Prostate gland (tissue), 2 donors: ENCODE results near the gene EIF5B. TPM values are rescaled to one million over a fixed set of nuclear protein-coding genes. Genes with fewer than 3 reads are reported as not detected.

Experiments used
- DNase-seq: peaks from one replicate; pipeline ENCODE4 v3.0.0-alpha.2; 2019; ENCODE audit warnings: low spot score
- H3K27ac ChIP-seq, 2 donors: fragments of 200-600 bp; sonication (generic); 2 replicates each; pipeline ENCODE4 v1.5.1; 2017 to 2019
- H3K27me3 ChIP-seq: fragments of 200-600 bp; sonication (generic); replicated peaks from 2 replicates; pipeline ENCODE4 v1.5.1; 2019; ENCODE audit not compliant: insufficient read depth
- H3K36me3 ChIP-seq, 2 donors: fragments of 200-600 bp; sonication (generic); 1 replicate in 1 of 2; 2 replicates in 1 of 2; pipeline versions ENCODE4 v1.5.1 to v1.8.1; 2017 to 2019
- H3K4me1 ChIP-seq: fragments of 200-600 bp; sonication (generic); replicated peaks from 2 replicates; pipeline ENCODE4 v1.5.1; 2019
- H3K4me3 ChIP-seq, 2 donors: fragments of 200-600 bp; sonication (generic); 2 replicates each; pipeline ENCODE4 v1.5.1; 2017 to 2019
- H3K9me3 ChIP-seq: fragments of 200-600 bp; sonication (generic); 2 replicates; pipeline ENCODE4 v1.5.1; 2017
- POLR2A ChIP-seq: fragments of 450-650 bp; IDR thresholded peaks from one replicate; pipeline ENCODE4 v1.6.1; 2016; ENCODE audit warnings: antibody characterized with exemption, mild to moderate bottlenecking
- POLR2AphosphoS5 ChIP-seq: sonication (generic); formaldehyde crosslinking; IDR thresholded peaks from one replicate; pipeline ENCODE4 v1.6.1; 2017; ENCODE audit warnings: antibody characterized with exemption
- WGBS: methylation state at CpG from one replicate; pipeline ENCODE4 v1.1.5; 2018; 5-methylcytosine and 5-hydroxymethylcytosine counted together
- intact Hi-C: fragments of 100-400 bp; cut with DNase I; formaldehyde crosslinking; loops from one replicate; pipeline ENCODE4 v1.14.2; 2022
- total RNA-seq, 2 donors: library from RNA; depleted of rRNA; stranded (reverse); fragments of >200 nt; gene quantifications; one replicate each; pipeline ENCODE4 v1.1.0, GENCODE V29; 2016
- TF ChIP-seq, protein P1 (sequence below), 4 experiments: fragments of 200-600 bp in 2 of 4; fragments of 450-650 bp in 2 of 4; sonication (generic) in 2 of 4; IDR thresholded peaks; 1 replicate in 3 of 4; 2 replicates in 1 of 4; pipeline ENCODE4 v1.5.1; 2016 to 2019; ENCODE audit warnings: antibody characterized with exemption in 4 of 4, mild to moderate bottlenecking in 2 of 4, moderate library complexity in 2 of 4

The EIF5B gene
- total RNA-seq, 2 donors from 2014 or later: 24.0 to 40.5 TPM

GRCh38 chr2:99325384-99325783 lies 11.8 kb upstream of the EIF5B start:
- WGBS: 93% methylated on average over 5 of the region's 5 CpGs
- intact Hi-C loops: no loop called here
- Histone ChIP-seq H3K9me3 (no peaks in the 10 kb centered on the region), H3K27ac (no peak overlapping the region), H3K36me3 (peaks cover 4 to 22% of the 10 kb centered on the region in 2 donors), H3K27me3 (no peaks in the 10 kb centered on the region), H3K4me3 (no peak overlapping the region), H3K4me1 (no peaks in the 10 kb centered on the region)
- no peak for DNase-seq
- TF ChIP-seq POLR2A: no peak
- TF ChIP-seq, protein P1, sequence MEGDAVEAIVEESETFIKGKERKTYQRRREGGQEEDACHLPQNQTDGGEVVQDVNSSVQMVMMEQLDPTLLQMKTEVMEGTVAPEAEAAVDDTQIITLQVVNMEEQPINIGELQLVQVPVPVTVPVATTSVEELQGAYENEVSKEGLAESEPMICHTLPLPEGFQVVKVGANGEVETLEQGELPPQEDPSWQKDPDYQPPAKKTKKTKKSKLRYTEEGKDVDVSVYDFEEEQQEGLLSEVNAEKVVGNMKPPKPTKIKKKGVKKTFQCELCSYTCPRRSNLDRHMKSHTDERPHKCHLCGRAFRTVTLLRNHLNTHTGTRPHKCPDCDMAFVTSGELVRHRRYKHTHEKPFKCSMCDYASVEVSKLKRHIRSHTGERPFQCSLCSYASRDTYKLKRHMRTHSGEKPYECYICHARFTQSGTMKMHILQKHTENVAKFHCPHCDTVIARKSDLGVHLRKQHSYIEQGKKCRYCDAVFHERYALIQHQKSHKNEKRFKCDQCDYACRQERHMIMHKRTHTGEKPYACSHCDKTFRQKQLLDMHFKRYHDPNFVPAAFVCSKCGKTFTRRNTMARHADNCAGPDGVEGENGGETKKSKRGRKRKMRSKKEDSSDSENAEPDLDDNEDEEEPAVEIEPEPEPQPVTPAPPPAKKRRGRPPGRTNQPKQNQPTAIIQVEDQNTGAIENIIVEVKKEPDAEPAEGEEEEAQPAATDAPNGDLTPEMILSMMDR (IDR thresholded peaks at IDR 0.05): no peak
- no peak for TF ChIP-seq POLR2AphosphoS5

DNA sequence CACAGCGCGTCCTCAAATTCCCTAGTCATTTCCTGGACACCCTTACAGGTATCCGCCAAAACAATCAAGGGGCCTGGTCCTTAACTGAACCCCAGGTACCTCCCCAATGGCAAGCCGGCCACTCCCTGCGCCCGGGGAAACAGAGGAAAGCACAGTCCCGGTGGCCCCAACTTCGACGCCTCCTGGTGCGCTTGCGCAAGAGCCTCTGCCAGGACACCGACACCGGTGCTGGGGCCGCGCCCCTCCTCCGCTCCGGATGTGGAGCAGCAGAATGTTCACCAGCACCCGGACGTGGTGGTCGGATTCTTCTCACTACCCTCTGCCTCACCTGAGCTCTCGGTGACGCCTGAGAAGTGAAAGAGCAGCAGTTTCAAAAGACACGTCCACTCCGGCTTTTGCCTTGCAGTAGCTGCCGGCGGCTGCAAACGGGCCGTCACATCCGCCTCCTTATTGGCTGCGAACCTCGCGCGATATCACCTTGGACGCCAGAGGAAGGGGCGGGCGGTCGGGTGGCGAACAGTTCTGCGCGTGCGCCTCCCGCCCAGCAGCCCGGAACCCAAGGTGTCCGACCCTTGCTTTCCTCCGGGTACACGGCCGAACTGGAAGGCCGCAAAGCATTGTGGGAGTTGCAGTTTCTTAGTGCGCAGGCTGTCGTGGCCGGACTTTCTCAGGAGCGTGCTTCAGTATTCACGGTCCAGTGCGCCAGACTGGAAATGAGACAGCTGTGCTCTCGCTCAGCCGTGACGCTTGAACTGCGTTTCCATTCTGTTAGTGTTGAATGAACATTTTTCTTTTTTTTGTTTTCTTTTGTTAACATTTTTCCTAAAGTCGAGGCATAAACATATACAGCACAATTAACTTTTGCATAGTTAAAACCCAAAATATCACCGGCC lies 1.0 kb upstream of the EIF5B start, which contains the start of gene TXNDC9:
TSS of gene TXNDC9 (minus strand) at position 423 of the 893 bp plus-strand sequence. CDS start 3,123 bp downstream, outside the sequence.
- Histone ChIP-seq H3K4me3 (peak within 1 kb of the TSS; percentile 45 to 90), H3K4me1 (peaks cover 13% of the 10 kb centered on the region)

DNA sequence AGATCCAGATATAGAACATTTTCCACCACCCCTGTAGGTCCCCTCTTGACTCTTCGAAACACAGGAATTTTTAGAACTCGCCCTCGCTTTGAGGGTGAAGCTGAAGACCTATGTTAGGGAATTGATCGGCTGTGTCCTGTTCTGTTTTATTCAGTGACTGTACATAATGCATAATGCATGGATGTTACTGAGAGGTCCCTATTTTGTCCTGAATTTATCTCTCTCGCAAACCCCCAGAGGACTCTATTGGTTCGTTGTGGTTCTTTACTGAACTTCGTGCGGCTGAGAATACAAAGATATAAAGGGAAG lies 431 bp upstream of the EIF5B start:
- H3K36me3 ChIP-seq: no peaks in the 10 kb centered on the region
- TF ChIP-seq POLR2A: no peak
- no peak for TF ChIP-seq POLR2AphosphoS5
- TF ChIP-seq, protein P1 (IDR thresholded peaks at IDR 0.05): no peak

More for the DNA sequence above, 1.0 kb upstream of the EIF5B start, which contains the start of gene TXNDC9:
- Histone ChIP-seq H3K9me3 (no peaks in the 10 kb centered on the region), H3K36me3 (no peaks in the 10 kb centered on the region), H3K27ac (peak within 1 kb of the TSS; percentile 84 to 88), H3K27me3 (no peaks in the 10 kb centered on the region)
- intact Hi-C loops: loop anchor here (1.0 to 2.0 kb wide), 2 partner anchors 154 to 155 kb away; partner anchors contain the start of genes MITD1, MRPL30 and REV1
- TF ChIP-seq POLR2A (peak; percentile 31), POLR2AphosphoS5 (peak; percentile 98)
- TF ChIP-seq, protein P1 (IDR thresholded peaks at IDR 0.05): peak in 2 of 4 experiments; percentile 14 to 20
- under 1% methylated on average over 60 of the region's 60 CpGs for WGBS
- DNase-seq: peak; percentile 100

GRCh38 chr2:99338029-99338585 lies 918 bp downstream of the EIF5B start:
- Histone ChIP-seq H3K27me3 (no peaks in the 10 kb centered on the region), H3K36me3 (no peaks in the 10 kb centered on the region), H3K9me3 (no peaks in the 10 kb centered on the region), H3K4me3 (peak overlapping the region; percentile 45 to 90), H3K4me1 (peaks cover 13% of the 10 kb centered on the region), H3K27ac (peak overlapping the region; percentile 84 to 88)
- DNase-seq: no peak
- TF ChIP-seq, protein P1 (IDR thresholded peaks at IDR 0.05): peak in 1 of 4 experiments; percentile 3
- TF ChIP-seq POLR2AphosphoS5: no peak
- 3% methylated on average over 17 of the region's 17 CpGs for WGBS
- intact Hi-C loops: no loop called here

More for the DNA sequence above, 431 bp upstream of the EIF5B start:
- Histone ChIP-seq H3K9me3 (no peaks in the 10 kb centered on the region), H3K4me3 (peak overlapping the region; percentile 45 to 90), H3K27me3 (no peaks in the 10 kb centered on the region), H3K4me1 (peaks cover 13% of the 10 kb centered on the region), H3K27ac (peak overlapping the region; percentile 84 to 88)
- intact Hi-C loops: loop anchor here (1.0 to 2.0 kb wide), 2 partner anchors 154 to 156 kb away; partner anchors contain the start of genes MITD1, MRPL30 and REV1
- WGBS: 0% methylated on average over 8 of the region's 8 CpGs
- DNase-seq: peak; percentile 5
